Endothelial cell of umbilical vein (primary cell): ENCODE data around the gene NEU2. TPM values are rescaled to one million over a fixed set of nuclear protein-coding genes. Genes with fewer than 3 reads are reported as not detected.

Experiments
- BruUV-seq: library from RNA; stranded (reverse); fragments of 400-500 nt; replicated peaks from 2 replicates; lab custom pipeline; 2021; lab: Mats Ljungman, UMichigan
- CTCF ChIA-PET: fragments of 300-600, 350-600 bp; sonication (Branson Sonifier 250); formaldehyde crosslinking; loops from one replicate; lab custom pipeline; 2021; ENCODE audit warnings: antibody characterized with exemption, inconsistent platforms; lab: Charles Lee
- POLR2A ChIA-PET: fragments of 300-600, 350-600 bp; sonication (Branson Sonifier 250); formaldehyde crosslinking; loops from one replicate; lab custom pipeline; 2021; ENCODE audit warnings: antibody characterized with exemption, inconsistent platforms; lab: Charles Lee
- DNase-seq: peaks from one replicate; pipeline ENCODE4 v3.0.0-alpha.2; 2011; ENCODE audit warnings: low read depth, low spot score
- FAIRE-seq: peaks from 2 replicates; lab custom pipeline; 2011; peaks lifted over from hg19 to GRCh38; lab: Jason Lieb, UNC
- H2AFZ ChIP-seq: 2 replicates; pipeline ENCODE4 v1.6.0; 2012; ENCODE audit warnings: low read depth, low read length, control low read depth, inconsistent platforms
- H3K27ac ChIP-seq: 2 replicates; pipeline ENCODE4 v1.5.1; 2011; ENCODE audit warnings: low read depth, mild to moderate bottlenecking, control low read depth, low read length, moderate library complexity; ENCODE audit not compliant: insufficient read depth
- H3K27me3 ChIP-seq, 2 experiments: 2 replicates each; pipeline versions ENCODE4 v1.6.0 to v1.6.1; 2011; ENCODE audit warnings: low read length in 2 of 2, mixed read lengths in 1 of 2; ENCODE audit not compliant: control insufficient read depth in 2 of 2, insufficient read depth in 2 of 2
- H3K36me3 ChIP-seq, 2 experiments: 2 replicates in 1 of 2; 3 replicates in 1 of 2; pipeline ENCODE4 v1.5.1; 2011; ENCODE audit warnings: low read length in 2 of 2, mild to moderate bottlenecking in 1 of 2, moderate library complexity in 1 of 2; ENCODE audit not compliant: control insufficient read depth in 2 of 2, insufficient read depth in 2 of 2; ENCODE audit errors: extremely low read depth in 1 of 2
- H3K4me1 ChIP-seq: 3 replicates; pipeline ENCODE4 v1.5.1; 2011; ENCODE audit warnings: mild to moderate bottlenecking, low read length; ENCODE audit not compliant: control insufficient read depth, insufficient read depth; ENCODE audit errors: extremely low read depth
- H3K4me2 ChIP-seq: 2 replicates; pipeline ENCODE4 v1.6.1; 2011; ENCODE audit warnings: low read length, control low read depth, mixed read lengths; ENCODE audit not compliant: insufficient read depth
- H3K4me3 ChIP-seq, 3 experiments: fragments of 200-600 bp in 1 of 3; sonication (generic), shearing (Covaris generic) in 1 of 3; replicated peaks in 1 of 3; 2 replicates each; pipeline ENCODE4 v1.5.1; 2011 to 2016; ENCODE audit warnings: control low read depth in 3 of 3, low read length in 3 of 3, mild to moderate bottlenecking in 2 of 3, inconsistent platforms in 1 of 3, low read depth in 1 of 3, moderate library complexity in 1 of 3; ENCODE audit not compliant: insufficient read depth in 1 of 3
- H3K79me2 ChIP-seq: 2 replicates; pipeline ENCODE4 v1.6.0; 2012; ENCODE audit warnings: low read length, inconsistent platforms; ENCODE audit not compliant: control insufficient read depth, insufficient read depth
- H3K9ac ChIP-seq: replicated peaks from 2 replicates; pipeline ENCODE3; 2011; ENCODE audit warnings: low read length, control low read depth; ENCODE audit not compliant: insufficient read depth; ENCODE audit errors: extremely low read depth
- H3K9me1 ChIP-seq: replicated peaks from 3 replicates; pipeline ENCODE4 v1.6.0; 2011; ENCODE audit warnings: mild to moderate bottlenecking, low read length; ENCODE audit not compliant: control insufficient read depth, insufficient read depth; ENCODE audit errors: extremely low read depth
- H3K9me3 ChIP-seq: replicated peaks from 2 replicates; pipeline ENCODE4 v1.5.1; 2012; ENCODE audit warnings: low read length, inconsistent platforms; ENCODE audit not compliant: control insufficient read depth, insufficient read depth
- H4K20me1 ChIP-seq: replicated peaks from 2 replicates; pipeline ENCODE3; 2011; ENCODE audit warnings: mild to moderate bottlenecking, low read length; ENCODE audit not compliant: control insufficient read depth, insufficient read depth; ENCODE audit errors: extremely low read depth
- EZH2 ChIP-seq: IDR thresholded peaks from 2 replicates; pipeline ENCODE4 v1.6.1; 2012; ENCODE audit warnings: borderline replicate concordance, low read depth, mild to moderate bottlenecking, moderate library complexity, low read length, inconsistent platforms; ENCODE audit not compliant: severe bottlenecking
- FOS ChIP-seq: IDR thresholded peaks from 2 replicates; pipeline ENCODE4 v1.6.1; 2011; ENCODE audit warnings: mild to moderate bottlenecking, low read length, moderate library complexity, borderline replicate concordance; ENCODE audit not compliant: insufficient read depth
- GATA2 ChIP-seq: IDR thresholded peaks from 2 replicates; pipeline ENCODE4 v1.7.0; 2011; ENCODE audit warnings: low read depth, mild to moderate bottlenecking, moderate library complexity, mixed read lengths, low read length; ENCODE audit not compliant: insufficient read length, insufficient read depth
- JUN ChIP-seq: IDR thresholded peaks from 2 replicates; pipeline ENCODE4 v1.6.1; 2011; ENCODE audit warnings: borderline replicate concordance, low read depth; ENCODE audit not compliant: insufficient read length, insufficient read depth
- MYC ChIP-seq: IDR thresholded peaks from one replicate; pipeline ENCODE4 v1.6.1; 2011; ENCODE audit warnings: mild to moderate bottlenecking, low read depth, low read length
- POLR2A ChIP-seq: IDR thresholded peaks from 2 replicates; pipeline ENCODE4 v1.6.1; 2012; ENCODE audit warnings: low read depth, mild to moderate bottlenecking, control low read depth, low read length
- POLR2AphosphoS5 ChIP-seq: IDR thresholded peaks from 2 replicates; pipeline ENCODE4 v1.6.1; 2012; ENCODE audit warnings: low read depth, mild to moderate bottlenecking, control low read depth, low read length, moderate library complexity; ENCODE audit not compliant: insufficient read depth
- dilution Hi-C: fragments of 300-500 bp; cut with MboI; formaldehyde crosslinking; loops from one replicate; pipeline ENCODE4 v1.15.0; 2019; ENCODE audit warnings: low sequenced_read_pairs; ENCODE audit not compliant: extremely low pct_ligation_motif_present
- intact Hi-C: fragments of 100-400 bp; cut with micrococcal nuclease; formaldehyde crosslinking; loops from one replicate; pipeline ENCODE4 v1.10.0; 2022
- polyA plus RNA-seq, 4 experiments: library from polyadenylated mRNA; depleted of rRNA in 3 of 4; stranded (reverse) in 3 of 4; unstranded in 1 of 4; fragments of >200 nt; gene quantifications; 2 replicates each; pipeline versions ENCODE4 v1.2.1 to v1.2.3, GENCODE V29; 2011 to 2012; ENCODE audit warnings: missing spikeins in 1 of 4
- total RNA-seq: library from RNA; stranded (reverse); gene quantifications from 2 replicates; pipeline ENCODE4 v1.2.3, GENCODE V29; 2021
- TF ChIP-seq, protein P1 (sequence below): IDR thresholded peaks from 2 replicates; pipeline ENCODE4 v1.6.1; 2011; ENCODE audit not compliant: insufficient read depth, insufficient read length
- TF ChIP-seq, protein P2 (sequence below), 2 donors: IDR thresholded peaks; 1 replicate in 1 of 2; 2 replicates in 1 of 2; pipeline ENCODE4 v1.5.1; 2011; ENCODE audit warnings: low read length in 2 of 2, mild to moderate bottlenecking in 2 of 2, moderate library complexity in 2 of 2, control low read depth in 1 of 2, inconsistent platforms in 1 of 2, low read depth in 1 of 2; ENCODE audit not compliant: insufficient read depth in 1 of 2; ENCODE audit errors: extremely low read depth in 1 of 2

Gene NEU2
- total and polyA plus RNA-seq, 2 donors (not counting 3 experiments of a cell fraction or from before 2014, with no cell fraction given), result not detected

DNA sequence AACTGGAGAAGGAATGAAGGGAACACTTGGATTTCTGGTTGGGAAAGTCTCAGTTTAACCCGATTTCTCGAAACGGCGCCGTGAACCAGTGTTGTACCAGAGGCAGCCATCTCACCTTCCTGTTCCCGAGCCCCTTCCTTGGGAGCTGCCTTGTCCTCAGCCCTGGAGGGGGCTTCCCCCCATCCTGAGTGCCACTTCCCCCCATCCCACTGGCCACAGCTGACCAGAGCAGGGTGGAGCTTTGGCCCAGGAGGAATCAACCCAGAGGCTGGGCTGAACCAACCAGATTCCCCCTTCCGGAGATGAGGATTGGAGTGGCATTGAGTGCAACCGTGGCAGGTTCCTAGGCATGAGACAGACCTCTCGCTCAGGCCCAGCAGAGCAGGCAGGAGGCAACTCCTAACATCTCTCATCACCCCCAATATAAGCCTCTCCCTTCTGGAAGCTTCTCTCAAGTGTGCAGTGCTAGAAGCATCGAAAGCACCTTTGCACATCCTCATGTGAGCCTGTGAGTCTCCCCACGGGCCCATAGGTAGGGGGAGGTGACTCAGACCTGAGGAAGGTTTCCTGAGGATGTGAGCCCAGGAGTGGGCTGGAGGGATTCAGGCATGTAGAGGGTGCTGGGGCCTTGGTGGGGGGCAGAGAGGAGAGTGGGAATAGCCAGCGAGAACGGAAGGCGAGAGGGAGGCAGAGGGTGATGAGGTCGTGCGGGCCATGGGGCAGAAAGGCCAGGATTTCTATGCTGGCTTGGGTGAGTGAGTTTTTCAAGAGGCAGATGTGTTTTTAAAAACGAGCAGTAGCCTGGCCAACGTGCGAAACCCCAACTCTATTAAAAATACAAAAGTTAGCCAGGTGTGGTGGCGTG is 31.4 kb upstream of the NEU2 start:
- BruUV-seq, result no TSS peak
- ChIA-PET POLR2A (no interaction called here), CTCF (no interaction called here)
- Histone ChIP-seq H3K4me2 (no peak overlapping the region), H3K36me3 (no peaks in the 10 kb centered on the region), H3K9me3 (no peaks in the 10 kb centered on the region), H3K9me1 (no peaks in the 10 kb centered on the region), H3K4me1 (no peaks in the 10 kb centered on the region), H3K9ac (no peak overlapping the region), H4K20me1 (no peaks in the 10 kb centered on the region), H2AFZ (no peak overlapping the region), H3K79me2 (no peaks in the 10 kb centered on the region), H3K27ac (no peak overlapping the region), H3K4me3 (no peak overlapping the region), H3K27me3 (no peaks in the 10 kb centered on the region)
- TF ChIP-seq, protein P1, sequence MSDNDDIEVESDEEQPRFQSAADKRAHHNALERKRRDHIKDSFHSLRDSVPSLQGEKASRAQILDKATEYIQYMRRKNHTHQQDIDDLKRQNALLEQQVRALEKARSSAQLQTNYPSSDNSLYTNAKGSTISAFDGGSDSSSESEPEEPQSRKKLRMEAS, result no peak
- TF ChIP-seq FOS, result no peak
- no peak for TF ChIP-seq GATA2
- TF ChIP-seq, protein P2, sequence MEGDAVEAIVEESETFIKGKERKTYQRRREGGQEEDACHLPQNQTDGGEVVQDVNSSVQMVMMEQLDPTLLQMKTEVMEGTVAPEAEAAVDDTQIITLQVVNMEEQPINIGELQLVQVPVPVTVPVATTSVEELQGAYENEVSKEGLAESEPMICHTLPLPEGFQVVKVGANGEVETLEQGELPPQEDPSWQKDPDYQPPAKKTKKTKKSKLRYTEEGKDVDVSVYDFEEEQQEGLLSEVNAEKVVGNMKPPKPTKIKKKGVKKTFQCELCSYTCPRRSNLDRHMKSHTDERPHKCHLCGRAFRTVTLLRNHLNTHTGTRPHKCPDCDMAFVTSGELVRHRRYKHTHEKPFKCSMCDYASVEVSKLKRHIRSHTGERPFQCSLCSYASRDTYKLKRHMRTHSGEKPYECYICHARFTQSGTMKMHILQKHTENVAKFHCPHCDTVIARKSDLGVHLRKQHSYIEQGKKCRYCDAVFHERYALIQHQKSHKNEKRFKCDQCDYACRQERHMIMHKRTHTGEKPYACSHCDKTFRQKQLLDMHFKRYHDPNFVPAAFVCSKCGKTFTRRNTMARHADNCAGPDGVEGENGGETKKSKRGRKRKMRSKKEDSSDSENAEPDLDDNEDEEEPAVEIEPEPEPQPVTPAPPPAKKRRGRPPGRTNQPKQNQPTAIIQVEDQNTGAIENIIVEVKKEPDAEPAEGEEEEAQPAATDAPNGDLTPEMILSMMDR (IDR thresholded peaks at IDR 0.05; ENCODE audit: extremely low read depth in 1 of 2, insufficient read depth in 1 of 2, low read depth in 1 of 2, low read length in 2 of 2), result no peak
- no peak for TF ChIP-seq JUN
- TF ChIP-seq POLR2AphosphoS5, result no peak
- no peak for TF ChIP-seq POLR2A
- TF ChIP-seq MYC, result no peak
- TF ChIP-seq EZH2, result no peak
- DNase-seq (no peak), FAIRE-seq (peak; percentile 66)
- dilution Hi-C loops (no loop called here), intact Hi-C loops (no loop called here)
